ENCODE results near the gene KIF25.

Gene KIF25

DNA sequence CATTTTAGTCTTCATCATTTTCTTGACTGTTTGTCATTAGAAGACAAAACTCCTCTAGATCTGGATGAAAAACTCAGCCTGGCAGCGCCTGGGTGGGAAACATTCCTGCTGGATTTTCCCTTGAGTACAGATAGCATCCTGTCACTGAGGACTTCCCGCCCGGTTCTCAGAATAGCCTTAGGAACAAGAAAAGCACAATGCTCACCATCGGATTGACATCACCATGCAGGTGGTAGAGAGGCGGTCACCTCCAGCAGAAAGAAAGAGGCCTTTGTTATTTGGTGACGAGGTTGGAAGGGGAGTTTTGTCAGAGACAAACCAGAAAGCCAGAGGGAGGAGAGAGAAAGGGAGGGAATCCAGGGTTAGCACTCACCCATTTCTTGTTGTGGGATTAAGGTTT lies 39.8 kb downstream of the KIF25 start:
- no peak for DNase-seq (ENCODE audit: low spot score)

DNA sequence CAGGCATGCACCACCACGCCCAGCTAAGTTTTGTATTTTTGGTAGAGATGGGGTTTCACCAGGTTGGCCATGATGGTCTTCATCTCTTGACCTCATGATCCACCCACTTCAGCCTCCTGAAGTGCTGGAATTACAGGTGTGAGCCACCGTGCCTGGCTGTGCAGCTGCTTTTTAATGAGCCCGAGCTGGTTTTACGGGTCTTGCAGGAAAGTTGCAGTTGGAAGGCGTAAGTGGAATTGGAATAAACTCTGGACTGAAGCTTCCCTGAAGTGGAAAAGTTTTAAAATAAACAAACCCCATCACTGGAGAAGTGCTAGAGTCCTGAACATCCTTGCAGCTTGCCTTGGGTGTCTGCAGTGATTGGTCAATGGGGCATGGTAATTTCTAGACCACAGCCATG lies 40.4 kb downstream of the KIF25 start:
- DNase-seq (ENCODE audit: low spot score), result no peak

DNA sequence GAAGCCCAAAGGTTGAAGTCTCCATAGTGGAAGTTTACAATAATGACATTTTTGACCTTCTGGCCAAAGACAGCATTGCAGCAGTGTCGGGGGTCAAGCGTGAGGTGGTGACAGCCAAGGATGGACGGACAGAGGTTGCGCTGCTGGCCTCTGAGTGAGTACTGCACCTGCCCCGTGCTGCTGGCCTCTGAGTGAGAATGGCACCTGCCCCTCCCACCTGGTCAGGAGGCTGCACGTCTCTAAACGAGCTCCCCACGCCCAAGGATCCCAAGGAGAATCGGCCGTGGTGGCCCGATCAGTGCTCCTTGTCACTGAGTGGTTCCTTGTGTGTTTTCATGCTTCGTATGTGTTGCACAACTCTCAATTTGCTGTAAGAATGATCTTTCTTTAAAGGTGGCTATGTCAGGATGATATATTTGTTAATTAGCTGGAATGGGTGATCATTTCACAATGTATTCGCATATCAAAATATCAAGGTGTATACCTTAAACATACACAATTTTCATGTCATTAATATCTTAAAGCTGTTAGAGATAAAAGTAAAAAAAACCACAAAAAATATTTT lies 41.2 kb downstream of the KIF25 start:
- no peak for DNase-seq (ENCODE audit: low spot score)

DNA sequence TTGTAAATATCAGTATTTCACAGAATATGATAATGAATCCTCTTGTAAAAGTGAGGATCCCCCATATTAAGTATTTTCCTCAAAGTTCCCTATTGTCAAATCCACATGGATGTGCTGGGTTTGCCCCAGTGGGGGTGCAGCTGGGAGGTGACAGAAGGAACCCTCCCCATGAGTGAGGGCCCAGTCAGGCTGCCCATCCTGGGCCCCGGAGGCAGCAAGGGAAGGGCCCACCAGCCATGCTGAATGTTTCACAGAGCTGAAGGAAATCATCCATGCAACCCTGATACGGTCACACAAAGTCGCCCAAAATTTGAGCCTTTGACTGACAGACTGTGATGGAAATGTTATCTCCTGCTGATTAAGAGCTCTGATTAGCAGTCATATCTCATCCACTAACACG lies 41.8 kb downstream of the KIF25 start:
- no peak for DNase-seq (ENCODE audit: low spot score)

DNA sequence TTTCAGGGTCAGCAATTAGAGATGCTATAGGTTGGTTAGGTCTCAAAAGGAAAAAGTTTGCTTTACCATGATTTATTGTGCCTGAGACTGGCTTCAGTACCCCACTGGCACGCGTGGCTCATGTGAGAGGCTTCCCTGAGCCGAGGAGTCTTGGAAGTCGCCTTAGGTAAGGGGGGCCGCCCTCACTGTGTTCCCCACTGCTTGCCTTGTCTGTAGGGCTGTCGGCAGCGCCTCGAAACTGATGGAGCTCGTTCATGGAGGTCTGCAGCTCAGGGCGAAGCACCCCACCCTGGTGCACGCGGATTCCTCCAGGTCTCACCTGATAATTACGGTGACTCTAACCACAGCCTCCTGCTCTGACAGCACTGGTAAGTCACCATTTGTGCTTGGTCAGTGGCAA lies 42.4 kb downstream of the KIF25 start:
- DNase-seq (ENCODE audit: low spot score), result no peak

DNA sequence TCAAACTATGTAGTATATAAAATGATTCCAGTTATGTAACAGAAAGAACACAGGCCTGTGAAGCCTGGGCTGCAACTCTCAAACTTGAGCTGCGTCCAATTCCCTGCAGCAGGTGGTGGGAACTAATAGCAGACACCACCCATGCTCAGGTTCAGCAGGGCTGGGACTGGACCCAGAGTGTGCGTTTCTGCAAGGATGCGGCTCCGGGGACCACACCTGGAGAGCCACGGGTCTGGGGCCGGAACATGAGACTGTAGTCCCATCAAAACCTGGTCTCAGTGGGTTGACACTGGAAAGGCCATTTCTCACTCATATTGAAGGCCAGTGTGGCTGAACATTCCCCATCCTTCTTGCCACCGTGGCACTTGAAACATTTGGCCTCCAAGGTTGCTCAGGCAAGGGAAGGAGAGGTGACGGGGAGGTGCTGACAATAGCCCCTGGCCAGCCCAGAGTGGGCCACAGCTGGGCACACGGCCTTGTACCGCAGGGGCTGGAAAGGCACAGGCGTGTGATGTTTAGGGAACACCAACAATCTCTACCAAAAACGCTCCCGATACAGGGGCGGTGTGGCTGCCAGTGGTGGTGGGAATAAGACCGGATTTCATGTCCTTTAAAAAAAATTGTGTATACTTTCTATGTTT lies 43.5 kb downstream of the KIF25 start:
- DNase-seq (ENCODE audit: low spot score), result no peak

DNA sequence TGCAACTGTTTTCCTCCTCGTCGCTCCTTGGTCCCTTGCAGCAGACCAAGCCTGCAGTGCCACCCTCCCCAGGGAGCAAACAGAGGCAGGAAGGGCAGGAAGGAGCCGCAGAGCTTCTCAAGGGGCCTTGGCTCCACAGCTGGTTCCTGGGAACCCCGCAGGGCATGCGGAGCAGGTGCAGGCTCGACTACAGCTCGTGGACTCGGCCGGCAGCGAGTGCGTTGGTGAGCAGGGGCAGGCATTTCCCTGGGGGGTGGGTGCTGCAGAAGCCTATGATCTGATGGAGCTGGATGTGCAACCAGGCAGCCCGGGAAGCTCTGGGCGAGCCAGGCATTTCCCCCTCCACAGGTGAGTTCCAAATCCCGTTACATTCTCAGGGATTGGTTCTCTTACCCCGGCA lies 44.5 kb downstream of the KIF25 start:
- no peak for DNase-seq (ENCODE audit: low spot score)

DNA sequence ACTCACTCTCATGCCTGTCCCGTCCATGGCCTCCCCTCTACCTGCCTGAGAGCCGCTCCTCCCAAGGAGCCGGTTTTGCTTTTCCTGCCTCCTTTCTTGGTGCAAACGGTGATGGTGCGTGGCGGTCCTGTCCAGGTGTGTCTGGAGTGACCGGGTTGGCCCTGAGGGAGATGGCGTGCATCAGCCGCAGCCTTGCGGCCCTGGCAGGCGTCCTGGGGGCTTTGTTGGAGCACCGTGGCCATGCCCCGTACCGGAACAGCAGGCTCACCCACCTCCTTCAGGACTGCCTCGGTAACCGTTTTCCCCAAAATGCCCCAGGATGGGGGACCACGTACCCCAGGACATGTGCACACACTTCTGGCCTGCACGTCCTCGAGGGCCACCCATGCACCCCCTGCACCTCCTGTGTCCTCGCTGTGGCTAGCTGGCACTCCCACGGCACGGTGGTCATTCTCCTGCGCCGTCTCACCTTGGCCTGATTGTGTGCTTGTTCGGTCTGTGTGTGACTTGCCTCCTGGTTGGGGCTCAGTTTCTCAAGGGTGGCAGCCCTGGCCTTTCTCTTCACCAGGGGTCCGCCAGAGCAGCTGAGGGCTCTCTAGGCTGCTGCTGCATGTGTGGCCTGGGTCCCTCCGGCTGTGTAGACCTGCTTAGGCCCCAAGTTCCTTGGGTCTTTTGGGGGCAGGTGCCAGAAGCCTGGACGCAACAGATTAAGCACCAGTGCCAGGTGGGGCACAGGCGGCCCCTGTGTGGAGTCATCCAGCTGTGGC lies 45.1 kb downstream of the KIF25 start:
- DNase-seq (ENCODE audit: low spot score), result no peak

DNA sequence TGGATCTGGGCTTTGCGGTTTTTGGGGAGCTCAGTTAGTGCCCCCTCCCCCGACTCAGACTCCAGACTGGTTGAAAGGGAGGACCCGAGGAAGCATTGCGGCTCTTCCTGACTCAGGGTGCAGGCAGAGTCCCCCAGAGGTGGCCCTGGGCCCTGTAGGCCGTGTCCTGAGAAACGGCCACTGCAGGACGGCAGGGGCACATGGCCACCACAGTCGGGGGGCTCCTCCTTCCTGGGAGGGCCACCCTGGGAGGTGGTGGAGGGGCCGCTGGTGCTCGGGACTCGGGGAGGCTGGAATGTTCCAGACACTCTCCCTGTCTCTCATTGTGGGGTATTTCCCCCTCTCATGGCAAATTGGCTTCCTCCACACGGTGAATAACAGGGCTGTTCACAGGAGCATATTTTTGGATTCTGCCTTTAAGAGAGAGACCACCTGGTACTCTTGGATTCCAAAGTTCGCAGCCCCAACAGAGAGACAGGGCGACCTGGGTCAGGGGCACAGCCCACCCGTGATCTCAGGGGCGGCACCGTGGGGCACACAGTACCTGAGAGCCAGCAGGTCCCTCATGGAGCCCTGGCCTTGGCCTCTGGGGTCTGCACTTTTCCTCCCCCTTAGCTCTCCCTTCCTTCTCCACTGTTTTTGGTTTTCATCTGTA lies 45.8 kb downstream of the KIF25 start:
- DNase-seq (ENCODE audit: low spot score), result no peak

DNA sequence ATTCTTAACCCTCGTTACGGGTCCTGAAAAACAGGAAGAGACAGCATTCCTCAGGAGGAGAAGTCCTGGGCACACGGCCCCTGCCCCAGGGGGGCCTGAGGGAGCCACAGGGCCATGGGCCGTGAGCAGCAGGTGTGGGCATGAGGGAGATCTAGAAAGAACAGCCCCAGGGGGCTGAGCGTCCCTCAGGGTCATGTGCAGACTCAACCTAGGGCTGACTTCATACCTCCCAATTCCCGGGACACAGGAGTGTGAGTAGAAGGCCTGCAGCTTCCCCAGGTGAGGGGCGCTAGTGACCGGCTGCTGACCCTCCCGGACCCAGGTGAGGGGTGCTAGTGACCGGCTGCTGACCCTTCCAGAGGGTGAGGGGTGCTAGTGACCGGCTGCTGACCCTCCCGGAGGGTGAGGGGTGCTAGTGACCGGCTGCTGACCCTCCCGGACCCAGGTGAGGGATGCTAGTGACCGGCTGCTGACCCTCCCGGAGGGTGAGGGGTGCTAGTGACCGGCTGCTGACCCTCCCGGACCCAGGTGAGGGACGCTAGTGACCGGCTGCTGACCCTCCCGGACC lies 46.5 kb downstream of the KIF25 start:
- no peak for DNase-seq (ENCODE audit: low spot score)

DNA sequence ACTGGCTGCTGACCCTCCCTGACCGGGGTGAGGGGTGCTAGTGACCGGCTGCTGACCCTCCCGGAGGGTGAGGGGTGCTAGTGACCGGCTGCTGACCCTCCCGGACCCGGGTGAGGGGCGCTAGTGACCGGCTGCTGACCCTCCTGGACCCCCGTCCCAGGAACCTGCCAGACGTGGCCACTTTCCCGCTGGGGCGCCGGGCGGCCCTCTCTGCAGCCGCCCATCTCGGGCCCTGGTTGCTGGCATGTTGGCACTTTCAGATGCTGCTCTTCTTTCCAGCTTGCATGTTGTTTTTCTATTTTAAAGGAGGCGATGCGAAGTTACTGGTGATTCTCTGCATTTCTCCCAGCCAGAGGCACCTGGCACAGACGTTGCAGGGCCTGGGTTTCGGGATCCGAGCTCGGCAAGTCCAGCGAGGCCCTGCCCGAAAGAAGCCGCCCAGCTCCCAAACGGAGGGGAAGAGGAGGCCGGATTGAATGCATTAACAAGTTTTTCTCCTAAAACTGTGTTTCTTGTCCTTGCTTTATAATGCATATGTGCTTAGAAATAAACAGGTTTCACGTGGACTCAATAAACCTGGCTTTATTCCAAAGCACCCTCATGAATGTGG lies 47.2 kb downstream of the KIF25 start:
- no peak for DNase-seq (ENCODE audit: low spot score)

DNA sequence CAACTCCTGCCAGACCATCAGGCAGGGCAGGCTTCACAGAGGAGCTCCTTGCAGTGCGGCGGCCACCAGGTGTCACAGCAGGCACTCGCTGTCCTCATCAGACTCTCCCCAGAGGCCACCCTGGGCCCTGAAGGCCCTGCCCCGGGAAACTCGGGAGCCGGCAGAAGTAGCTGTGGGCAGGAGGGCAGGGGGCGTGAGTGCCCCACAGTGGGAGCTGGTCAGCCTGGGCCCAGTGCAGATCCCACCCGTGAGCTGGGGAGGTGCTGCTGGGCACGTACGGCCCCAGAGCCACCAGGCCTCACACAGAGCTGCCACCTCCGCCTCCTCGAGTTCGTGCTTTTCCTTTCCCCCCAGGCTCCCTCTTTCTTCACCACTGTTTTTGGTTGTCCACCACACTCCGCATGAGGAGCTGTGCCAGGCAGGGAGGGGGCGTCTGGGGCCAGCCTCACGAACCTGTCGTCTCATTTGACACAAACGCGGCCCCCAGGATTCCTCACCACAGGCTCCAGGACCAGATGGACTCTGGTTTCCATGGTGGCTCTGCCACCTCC lies 47.7 kb downstream of the KIF25 start:
- no peak for DNase-seq (ENCODE audit: low spot score)

DNA sequence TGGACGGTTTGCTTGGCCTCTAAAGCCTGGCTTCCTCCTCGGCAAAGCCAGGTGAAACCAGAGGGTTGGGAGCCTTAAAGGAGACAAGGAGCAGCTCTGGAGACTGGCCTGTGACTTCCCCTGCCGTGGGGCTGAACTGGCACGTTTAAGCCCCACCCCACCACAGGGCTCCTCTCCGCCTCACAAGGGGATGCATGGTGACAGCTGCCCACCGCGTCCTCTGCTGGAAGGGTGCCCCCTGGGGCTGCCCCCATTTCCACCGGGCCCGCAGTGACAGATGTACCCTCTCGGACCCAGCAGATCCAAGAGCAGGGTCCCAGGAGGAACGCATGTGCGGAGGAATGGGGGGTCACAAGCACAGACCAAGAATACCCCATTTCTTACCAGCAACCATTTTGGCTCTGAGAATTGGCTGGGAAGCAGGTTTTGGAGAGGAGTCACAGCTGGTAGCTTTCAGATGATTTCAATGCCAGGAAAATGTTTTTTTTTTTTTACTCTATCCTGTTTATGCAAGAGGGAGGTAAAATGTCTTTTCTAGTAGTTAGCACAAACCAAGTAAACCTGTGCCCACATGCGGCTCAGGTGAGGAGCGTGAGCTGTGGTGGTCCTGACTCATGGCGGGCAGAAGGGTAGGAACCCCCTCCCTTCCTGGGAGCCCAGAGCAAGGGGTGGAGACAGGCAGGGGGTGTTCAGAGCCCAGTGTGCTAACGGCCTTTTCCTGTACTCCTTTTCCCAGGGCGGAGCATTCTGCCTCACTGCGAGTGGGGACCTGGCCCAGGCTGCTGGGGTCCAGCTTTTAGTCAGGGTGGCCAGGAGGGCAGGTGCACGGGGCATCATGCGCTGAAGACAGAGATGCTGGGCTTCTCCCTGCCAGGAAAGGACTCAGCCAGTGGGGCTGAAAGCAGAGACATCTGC lies 48.5 kb downstream of the KIF25 start:
- DNase-seq (ENCODE audit: low spot score), result no peak

DNA sequence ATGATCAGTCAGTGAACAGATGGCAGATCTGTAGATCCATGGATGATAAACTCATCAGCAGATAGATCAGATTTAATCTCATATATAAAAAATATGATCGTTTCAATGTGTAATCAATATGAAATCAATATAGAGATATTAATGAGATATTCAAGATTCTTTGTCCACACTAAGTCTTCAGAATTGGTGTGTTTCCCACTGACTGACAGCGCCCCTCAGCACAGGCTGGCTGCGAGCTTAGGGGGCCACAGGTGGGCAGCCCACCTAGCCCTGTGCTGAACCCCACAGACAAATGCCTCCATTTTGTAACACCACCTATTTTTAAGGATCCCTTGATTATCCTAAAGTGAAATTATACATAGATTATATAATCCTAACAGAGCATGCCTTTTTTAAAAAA lies 49.2 kb downstream of the KIF25 start:
- DNase-seq (ENCODE audit: low spot score), result no peak

DNA sequence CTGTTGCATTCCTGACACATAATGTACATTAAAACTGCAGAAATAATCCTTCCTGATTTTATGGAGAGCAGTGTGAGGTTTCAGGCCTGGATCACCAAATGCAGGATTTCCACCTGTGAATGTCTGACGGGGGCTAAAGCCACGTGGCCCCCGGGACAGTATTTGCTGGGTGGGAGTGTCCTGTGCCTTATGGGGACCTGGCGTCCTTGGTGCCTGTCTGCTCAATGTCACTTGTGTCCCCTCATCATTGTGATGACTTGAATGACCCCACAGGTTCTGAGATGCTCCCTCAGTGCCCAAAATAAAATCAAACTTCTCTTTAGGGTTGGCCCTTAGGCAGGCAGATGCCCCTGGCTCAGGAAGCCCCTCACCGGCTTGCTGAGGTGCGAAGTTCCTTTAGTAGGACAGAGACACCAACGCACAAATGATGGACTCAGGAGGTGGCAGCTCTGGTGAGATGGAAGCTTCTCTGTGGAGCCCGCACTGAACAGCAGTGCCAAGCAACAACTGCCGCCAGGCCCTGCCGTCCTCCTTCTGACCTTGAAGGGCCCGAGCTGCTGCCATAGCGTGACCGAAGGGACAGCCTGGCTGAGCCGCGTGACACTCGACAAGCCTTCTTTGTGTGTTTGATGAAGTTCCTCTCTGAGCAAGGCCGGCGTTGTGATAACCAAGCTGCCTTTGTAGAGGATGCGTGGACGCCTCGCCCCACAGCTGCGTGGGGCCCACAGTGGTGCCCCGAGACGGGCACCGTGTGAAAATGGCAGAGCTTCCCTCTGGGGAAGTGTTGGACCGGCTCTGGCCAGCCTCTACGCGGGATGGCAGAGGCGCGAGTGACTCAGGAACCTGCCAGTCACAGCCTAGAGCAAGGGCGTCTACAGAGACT lies 50.6 kb downstream of the KIF25 start:
- DNase-seq (ENCODE audit: low spot score), result no peak

DNA sequence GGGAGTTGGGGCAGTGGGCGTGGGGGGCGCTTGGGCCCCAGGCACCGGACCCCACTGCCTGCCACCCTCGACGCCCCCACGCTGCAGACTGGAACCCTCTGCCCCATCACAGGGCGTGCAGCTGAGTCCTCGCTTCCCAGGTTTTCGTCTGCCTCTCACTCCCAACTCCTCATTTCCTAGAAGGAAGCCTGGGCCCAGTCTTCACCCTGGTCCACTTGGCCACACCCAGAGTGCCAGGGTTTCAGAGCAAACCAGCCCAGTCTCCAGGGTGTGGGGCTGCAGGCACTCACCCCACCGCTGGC lies 51.2 kb downstream of the KIF25 start:
- DNase-seq (ENCODE audit: low spot score), result no peak

DNA sequence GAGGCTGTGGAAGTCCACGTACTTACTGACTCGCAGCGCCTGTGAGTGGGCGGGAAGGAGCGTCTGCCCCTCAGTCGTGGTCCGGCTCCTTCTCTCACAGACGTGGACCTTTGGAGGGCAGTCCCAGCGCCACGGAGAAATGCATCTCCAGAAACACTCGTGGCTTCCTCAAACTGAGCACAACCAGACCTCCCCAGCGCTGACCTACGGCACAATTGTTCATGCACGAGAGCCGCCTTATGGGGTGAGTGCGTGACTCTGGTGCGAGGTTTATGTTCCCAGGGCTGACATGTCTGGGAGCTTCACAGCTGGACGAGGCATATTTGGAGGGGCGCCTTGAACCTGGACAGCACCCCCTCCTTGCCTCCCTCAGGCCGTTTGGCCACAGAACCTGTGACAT lies 51.8 kb downstream of the KIF25 start:
- no peak for DNase-seq (ENCODE audit: low spot score)

DNA sequence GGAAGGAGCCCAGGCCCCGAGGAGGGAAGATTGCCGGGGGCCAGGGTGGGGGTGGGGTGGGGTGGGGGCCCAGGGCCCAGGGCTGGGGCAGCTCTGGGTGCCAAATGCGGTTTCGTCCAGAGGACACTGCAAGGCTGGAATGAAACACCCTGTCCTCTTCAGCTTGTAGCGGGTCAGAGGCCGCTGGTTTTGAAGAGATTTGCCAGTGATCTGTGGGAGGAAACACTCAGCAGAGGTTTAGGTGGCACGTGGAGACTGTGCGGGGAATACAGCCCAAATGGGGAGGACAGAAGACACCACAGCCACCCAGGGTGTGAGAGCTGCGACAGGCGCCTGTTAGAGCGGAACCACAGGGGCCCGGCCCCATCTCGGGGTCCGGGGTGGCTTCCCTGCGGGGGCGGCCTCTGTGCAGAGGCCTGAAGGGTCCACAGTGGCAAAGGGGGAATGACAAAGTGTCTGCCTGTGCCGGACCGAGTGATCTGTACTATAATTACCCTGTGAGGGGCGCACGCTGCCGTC lies 52.3 kb downstream of the KIF25 start:
- no peak for DNase-seq (ENCODE audit: low spot score)

DNA sequence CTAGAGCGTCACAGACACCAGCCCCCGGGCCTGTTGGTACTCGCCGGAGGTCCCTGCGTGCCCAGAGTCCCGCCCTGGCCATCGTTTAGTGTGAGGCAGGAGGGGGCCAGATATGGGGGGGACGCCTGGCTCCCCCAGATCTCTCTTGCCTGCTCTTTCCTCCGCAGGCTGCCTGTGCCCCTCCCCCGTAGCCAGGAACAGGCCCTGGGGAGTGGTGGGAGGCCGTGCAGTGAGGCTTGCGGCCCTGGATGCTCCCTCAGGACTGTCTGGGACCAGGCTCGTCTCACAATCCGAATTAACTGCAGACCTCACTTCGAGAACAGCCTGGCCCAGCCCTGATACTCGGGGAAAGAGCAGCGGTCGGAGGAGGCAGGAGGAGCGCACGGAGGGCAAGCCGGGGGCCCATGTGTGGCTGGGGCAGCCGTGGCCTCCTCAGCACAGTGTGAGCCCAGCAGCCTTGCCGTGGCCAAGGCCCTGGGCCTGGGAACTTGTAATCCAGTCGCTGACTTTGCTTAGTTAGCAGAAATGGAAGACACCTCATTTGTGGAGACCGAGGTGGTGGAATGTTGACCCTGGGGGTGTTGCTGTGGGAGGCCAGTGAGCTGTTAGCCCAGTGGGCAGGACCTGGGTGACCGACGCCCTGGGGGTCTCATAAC lies 52.9 kb downstream of the KIF25 start:
- no peak for DNase-seq (ENCODE audit: low spot score)

Data from CD4-positive, alpha-beta T cell treated with Interleukin-6 at 100 ng/mL for 8 hours (primary cell).